GM23338 (cell line): Measurements from ENCODE around the gene KLF7.

Experiments
- CREB1 ChIP-seq: fragments of 250-450 bp; sonication (Bioruptor Pico); IDR thresholded peaks from 2 replicates; pipeline ENCODE4 v1.5.0; 2020; ENCODE audit warnings: low read depth, mild to moderate bottlenecking, moderate library complexity
- CTCF ChIP-seq, 2 experiments: fragments of 200-600 bp in 1 of 2; sonication (generic) in 1 of 2; conservative IDR thresholded peaks; 2 replicates each; pipeline versions ENCODE4 v1.5.1 to v1.6.1; 2016 to 2017; ENCODE audit warnings: antibody characterized with exemption in 2 of 2, low read depth in 2 of 2, mild to moderate bottlenecking in 2 of 2, moderate library complexity in 1 of 2
- EZH2 ChIP-seq: fragments of 200-600 bp; sonication (generic); IDR thresholded peaks from one replicate; pipeline ENCODE4 v1.8.0; 2017; ENCODE audit warnings: antibody characterized with exemption, mild to moderate bottlenecking, low read depth; ENCODE audit not compliant: unreplicated experiment
- TF ChIP-seq, protein P1 (sequence below): IDR thresholded peaks from one replicate; pipeline ENCODE4 v1.6.1; 2018; ENCODE audit warnings: antibody characterized with exemption; ENCODE audit not compliant: unreplicated experiment

- TF ChIP-seq, protein P1, sequence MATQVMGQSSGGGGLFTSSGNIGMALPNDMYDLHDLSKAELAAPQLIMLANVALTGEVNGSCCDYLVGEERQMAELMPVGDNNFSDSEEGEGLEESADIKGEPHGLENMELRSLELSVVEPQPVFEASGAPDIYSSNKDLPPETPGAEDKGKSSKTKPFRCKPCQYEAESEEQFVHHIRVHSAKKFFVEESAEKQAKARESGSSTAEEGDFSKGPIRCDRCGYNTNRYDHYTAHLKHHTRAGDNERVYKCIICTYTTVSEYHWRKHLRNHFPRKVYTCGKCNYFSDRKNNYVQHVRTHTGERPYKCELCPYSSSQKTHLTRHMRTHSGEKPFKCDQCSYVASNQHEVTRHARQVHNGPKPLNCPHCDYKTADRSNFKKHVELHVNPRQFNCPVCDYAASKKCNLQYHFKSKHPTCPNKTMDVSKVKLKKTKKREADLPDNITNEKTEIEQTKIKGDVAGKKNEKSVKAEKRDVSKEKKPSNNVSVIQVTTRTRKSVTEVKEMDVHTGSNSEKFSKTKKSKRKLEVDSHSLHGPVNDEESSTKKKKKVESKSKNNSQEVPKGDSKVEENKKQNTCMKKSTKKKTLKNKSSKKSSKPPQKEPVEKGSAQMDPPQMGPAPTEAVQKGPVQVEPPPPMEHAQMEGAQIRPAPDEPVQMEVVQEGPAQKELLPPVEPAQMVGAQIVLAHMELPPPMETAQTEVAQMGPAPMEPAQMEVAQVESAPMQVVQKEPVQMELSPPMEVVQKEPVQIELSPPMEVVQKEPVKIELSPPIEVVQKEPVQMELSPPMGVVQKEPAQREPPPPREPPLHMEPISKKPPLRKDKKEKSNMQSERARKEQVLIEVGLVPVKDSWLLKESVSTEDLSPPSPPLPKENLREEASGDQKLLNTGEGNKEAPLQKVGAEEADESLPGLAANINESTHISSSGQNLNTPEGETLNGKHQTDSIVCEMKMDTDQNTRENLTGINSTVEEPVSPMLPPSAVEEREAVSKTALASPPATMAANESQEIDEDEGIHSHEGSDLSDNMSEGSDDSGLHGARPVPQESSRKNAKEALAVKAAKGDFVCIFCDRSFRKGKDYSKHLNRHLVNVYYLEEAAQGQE: no peak
- TF ChIP-seq CTCF (conservative IDR thresholded peaks at IDR 0.05; ENCODE audit: low read depth in 2 of 2): no peak
- TF ChIP-seq EZH2: no peak
- TF ChIP-seq CREB1 (CRISPR knock-in tag): no peak
Observed at GRCh38 chr2:207117668-207118067, 48.1 kb downstream of the KLF7 start.
